GM23338 (cell line): ENCODE data around the gene OS9. TPM values are rescaled to one million over a fixed set of nuclear protein-coding genes. Genes with fewer than 3 reads are reported as not detected.
"Not testable (repeated sequence)": the region's sequence is repeated elsewhere in the genome, so short reads cannot be mapped to it uniquely, and the experiment has no call there.

Experiments
- ATAC-seq: fragments of 200-7000 bp; cut with Tn5 transposase; 3 replicates; pipeline ENCODE4 v1.9.1; 2020
- DNase-seq: peaks from one replicate; pipeline ENCODE4 v3.0.0-alpha.2; 2015; ENCODE audit warnings: low spot score
- H2AFZ ChIP-seq: fragments of 200-600 bp; sonication (generic); 2 replicates; pipeline ENCODE4 v1.8.0; 2016; ENCODE audit warnings: antibody characterized with exemption, mild to moderate bottlenecking, moderate library complexity
- H3F3A ChIP-seq: fragments of 200-600 bp; sonication (generic); replicated peaks from 2 replicates; pipeline ENCODE4 v1.8.0; 2017; ENCODE audit warnings: antibody characterized with exemption, mixed run types, low read depth
- H3K27ac ChIP-seq: fragments of 200-600 bp; sonication (generic); 2 replicates; pipeline ENCODE4 v1.6.1; 2016; ENCODE audit warnings: low read depth
- H3K27me3 ChIP-seq: fragments of 200-600 bp; sonication (generic); 2 replicates; pipeline ENCODE4 v1.8.0; 2016; ENCODE audit warnings: mild to moderate bottlenecking, mixed run types, moderate library complexity; ENCODE audit not compliant: insufficient read depth
- H3K36me3 ChIP-seq: fragments of 200-600 bp; sonication (generic); 2 replicates; pipeline ENCODE4 v1.8.0; 2016; ENCODE audit warnings: mild to moderate bottlenecking; ENCODE audit not compliant: insufficient read depth
- H3K4me1 ChIP-seq: fragments of 200-600 bp; sonication (generic); 2 replicates; pipeline ENCODE4 v1.8.0; 2016; ENCODE audit warnings: mild to moderate bottlenecking, moderate library complexity; ENCODE audit not compliant: insufficient read depth
- H3K4me2 ChIP-seq: fragments of 200-600 bp; sonication (generic); 2 replicates; pipeline ENCODE4 v1.7.1; 2017; ENCODE audit warnings: mixed run types
- H3K4me3 ChIP-seq: fragments of 200-600 bp; sonication (generic); 2 replicates; pipeline ENCODE4 v1.6.1; 2016; ENCODE audit warnings: mixed run types
- H3K79me2 ChIP-seq: fragments of 200-600 bp; sonication (generic); replicated peaks from 2 replicates; pipeline ENCODE4 v1.8.0; 2017; ENCODE audit warnings: mild to moderate bottlenecking; ENCODE audit not compliant: insufficient read depth
- H3K9me2 ChIP-seq: fragments of 200-600 bp; sonication (generic); 2 replicates; pipeline ENCODE4 v1.8.0; 2017; ENCODE audit not compliant: insufficient read depth
- H4K20me1 ChIP-seq: fragments of 200-600 bp; sonication (generic); replicated peaks from 2 replicates; pipeline ENCODE4 v1.8.0; 2017; ENCODE audit warnings: mild to moderate bottlenecking; ENCODE audit not compliant: insufficient read depth
- H3K27ac Mint-ChIP-seq: 2 replicates; pipeline ENCODE4 v1.8.0; 2020; ENCODE audit warnings: inconsistent platforms, mild to moderate bottlenecking, moderate library complexity, mixed read lengths
- H3K27me3 Mint-ChIP-seq: 3 replicates; pipeline ENCODE4 v1.8.0; 2022; ENCODE audit warnings: low read depth, mild to moderate bottlenecking, moderate library complexity, mixed read lengths, inconsistent platforms; ENCODE audit not compliant: insufficient read depth, poor library complexity
- H3K36me3 Mint-ChIP-seq: 3 replicates; pipeline ENCODE4 v1.8.0; 2021; ENCODE audit warnings: low read depth, mild to moderate bottlenecking, inconsistent platforms, moderate library complexity, mixed read lengths
- H3K4me1 Mint-ChIP-seq: 3 replicates; pipeline ENCODE4 v1.8.0; 2020; ENCODE audit warnings: mild to moderate bottlenecking, inconsistent platforms, mixed read lengths
- H3K4me3 Mint-ChIP-seq: 3 replicates; pipeline ENCODE4 v1.8.0; 2021; ENCODE audit warnings: moderate library complexity, mild to moderate bottlenecking, inconsistent platforms, mixed read lengths
- H3K9me3 Mint-ChIP-seq: 3 replicates; pipeline ENCODE4 v1.8.0; 2020; ENCODE audit warnings: moderate library complexity, mild to moderate bottlenecking, inconsistent platforms, mixed read lengths
- ETS1 ChIP-seq: IDR thresholded peaks from 2 replicates; pipeline ENCODE4 v1.6.1; 2016; ENCODE audit warnings: antibody characterized with exemption
- EZH2phosphoT487 ChIP-seq: fragments of 200-600 bp; sonication (generic); IDR thresholded peaks from one replicate; pipeline ENCODE4 v1.8.1; 2018; ENCODE audit warnings: antibody characterized with exemption; ENCODE audit not compliant: unreplicated experiment
- JUNB ChIP-seq: IDR thresholded peaks from one replicate; pipeline ENCODE4 v1.6.1; 2016; ENCODE audit warnings: antibody characterized with exemption; ENCODE audit not compliant: unreplicated experiment
- NANOG ChIP-seq: IDR thresholded peaks from 2 replicates; pipeline ENCODE4 v1.6.1; 2016; ENCODE audit warnings: antibody characterized with exemption, borderline replicate concordance
- STAT1 ChIP-seq: IDR thresholded peaks from one replicate; pipeline ENCODE4 v1.6.1; 2016; ENCODE audit warnings: antibody characterized with exemption; ENCODE audit not compliant: unreplicated experiment
- ZNF114 ChIP-seq: fragments of 250-450 bp; sonication (Bioruptor Pico); IDR thresholded peaks from 2 replicates; pipeline ENCODE4 v1.5.0; 2020; ENCODE audit warnings: mild to moderate bottlenecking, moderate library complexity
- ZNF331 ChIP-seq: fragments of 250-450 bp; sonication (Bioruptor Pico); IDR thresholded peaks from 2 replicates; pipeline ENCODE4 v1.5.0; 2020; ENCODE audit warnings: low read depth, mild to moderate bottlenecking, moderate library complexity
- polyA plus RNA-seq: library from polyadenylated mRNA; unstranded; fragments of >200 nt; fragmentation: Nextera tagmentation; extraction: Ambion mirVana; gene quantifications from 2 replicates; pipeline ENCODE4 v1.2.1, GENCODE V29; 2016
- total RNA-seq: library from RNA; depleted of rRNA; stranded (reverse); fragments of >200 nt; shearing (Covaris generic); gene quantifications from 2 replicates; pipeline ENCODE4 v1.2.3, GENCODE V29; 2014
- TF ChIP-seq, protein P1 (sequence below): IDR thresholded peaks from one replicate; pipeline ENCODE4 v1.6.1; 2018; ENCODE audit warnings: antibody characterized with exemption; ENCODE audit not compliant: unreplicated experiment
- TF ChIP-seq, protein P2 (sequence below): fragments of 250-450 bp; sonication (Bioruptor Pico); IDR thresholded peaks from 2 replicates; pipeline ENCODE4 v1.5.0; 2020; ENCODE audit warnings: mild to moderate bottlenecking, moderate library complexity
- TF ChIP-seq, protein P3 (sequence below), 2 experiments: fragments of 200-600 bp in 1 of 2; sonication (generic) in 1 of 2; conservative IDR thresholded peaks; 2 replicates each; pipeline versions ENCODE4 v1.5.1 to v1.6.1; 2016 to 2017; ENCODE audit warnings: antibody characterized with exemption in 2 of 2, low read depth in 2 of 2, mild to moderate bottlenecking in 2 of 2, moderate library complexity in 1 of 2

OS9 gene
- total and polyA plus RNA-seq, 2 experiments from 2014 or later, result 27.5 to 79.7 TPM

- not testable (repeated sequence) for H3K4me1 Mint-ChIP-seq, H3K36me3 Mint-ChIP-seq, H2AFZ ChIP-seq
These were observed 16.0 kb upstream of the OS9 start for GRCh38 chr12:57677947-57678346.

GRCh38 chr12:57679697-57680096 is 14.2 kb upstream of the OS9 start:
- no peak overlapping the region for H3K27ac ChIP-seq
- no peaks in the 10 kb centered on the region for H3K27me3 ChIP-seq
- H4K20me1 ChIP-seq, result no peaks in the 10 kb centered on the region
- H3K4me2 ChIP-seq, result no peak overlapping the region
- no peaks in the 10 kb centered on the region for H3K4me1 ChIP-seq
- H3K36me3 Mint-ChIP-seq, result peaks cover 4% of the 10 kb centered on the region; the same call in 1 of the 3 replicates
- peaks cover 17% of the 10 kb centered on the region for H3K9me3 Mint-ChIP-seq
- H3K4me1 Mint-ChIP-seq, result no peaks in the 10 kb centered on the region
- H3K79me2 ChIP-seq, result no peaks in the 10 kb centered on the region
- H3F3A ChIP-seq, result no peaks in the 10 kb centered on the region
- no peak overlapping the region for H3K4me3 Mint-ChIP-seq
- no peaks in the 10 kb centered on the region for H3K36me3 ChIP-seq
- no peak overlapping the region for H2AFZ ChIP-seq
- no peak for ATAC-seq
- H3K27ac Mint-ChIP-seq, result no peak overlapping the region
- peaks cover 9% of the 10 kb centered on the region for H3K27me3 Mint-ChIP-seq
- no peaks in the 10 kb centered on the region for H3K9me2 ChIP-seq
- H3K4me3 ChIP-seq, result no peak overlapping the region
- no peak for DNase-seq
- TF ChIP-seq ZNF114 (CRISPR knock-in tag) (no peak), STAT1 (no peak), NANOG (no peak), EZH2phosphoT487 (no peak), JUNB (no peak), ETS1 (no peak), ZNF331 (CRISPR knock-in tag) (no peak)
- TF ChIP-seq, protein P1, sequence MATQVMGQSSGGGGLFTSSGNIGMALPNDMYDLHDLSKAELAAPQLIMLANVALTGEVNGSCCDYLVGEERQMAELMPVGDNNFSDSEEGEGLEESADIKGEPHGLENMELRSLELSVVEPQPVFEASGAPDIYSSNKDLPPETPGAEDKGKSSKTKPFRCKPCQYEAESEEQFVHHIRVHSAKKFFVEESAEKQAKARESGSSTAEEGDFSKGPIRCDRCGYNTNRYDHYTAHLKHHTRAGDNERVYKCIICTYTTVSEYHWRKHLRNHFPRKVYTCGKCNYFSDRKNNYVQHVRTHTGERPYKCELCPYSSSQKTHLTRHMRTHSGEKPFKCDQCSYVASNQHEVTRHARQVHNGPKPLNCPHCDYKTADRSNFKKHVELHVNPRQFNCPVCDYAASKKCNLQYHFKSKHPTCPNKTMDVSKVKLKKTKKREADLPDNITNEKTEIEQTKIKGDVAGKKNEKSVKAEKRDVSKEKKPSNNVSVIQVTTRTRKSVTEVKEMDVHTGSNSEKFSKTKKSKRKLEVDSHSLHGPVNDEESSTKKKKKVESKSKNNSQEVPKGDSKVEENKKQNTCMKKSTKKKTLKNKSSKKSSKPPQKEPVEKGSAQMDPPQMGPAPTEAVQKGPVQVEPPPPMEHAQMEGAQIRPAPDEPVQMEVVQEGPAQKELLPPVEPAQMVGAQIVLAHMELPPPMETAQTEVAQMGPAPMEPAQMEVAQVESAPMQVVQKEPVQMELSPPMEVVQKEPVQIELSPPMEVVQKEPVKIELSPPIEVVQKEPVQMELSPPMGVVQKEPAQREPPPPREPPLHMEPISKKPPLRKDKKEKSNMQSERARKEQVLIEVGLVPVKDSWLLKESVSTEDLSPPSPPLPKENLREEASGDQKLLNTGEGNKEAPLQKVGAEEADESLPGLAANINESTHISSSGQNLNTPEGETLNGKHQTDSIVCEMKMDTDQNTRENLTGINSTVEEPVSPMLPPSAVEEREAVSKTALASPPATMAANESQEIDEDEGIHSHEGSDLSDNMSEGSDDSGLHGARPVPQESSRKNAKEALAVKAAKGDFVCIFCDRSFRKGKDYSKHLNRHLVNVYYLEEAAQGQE, result no peak
- TF ChIP-seq, protein P2, sequence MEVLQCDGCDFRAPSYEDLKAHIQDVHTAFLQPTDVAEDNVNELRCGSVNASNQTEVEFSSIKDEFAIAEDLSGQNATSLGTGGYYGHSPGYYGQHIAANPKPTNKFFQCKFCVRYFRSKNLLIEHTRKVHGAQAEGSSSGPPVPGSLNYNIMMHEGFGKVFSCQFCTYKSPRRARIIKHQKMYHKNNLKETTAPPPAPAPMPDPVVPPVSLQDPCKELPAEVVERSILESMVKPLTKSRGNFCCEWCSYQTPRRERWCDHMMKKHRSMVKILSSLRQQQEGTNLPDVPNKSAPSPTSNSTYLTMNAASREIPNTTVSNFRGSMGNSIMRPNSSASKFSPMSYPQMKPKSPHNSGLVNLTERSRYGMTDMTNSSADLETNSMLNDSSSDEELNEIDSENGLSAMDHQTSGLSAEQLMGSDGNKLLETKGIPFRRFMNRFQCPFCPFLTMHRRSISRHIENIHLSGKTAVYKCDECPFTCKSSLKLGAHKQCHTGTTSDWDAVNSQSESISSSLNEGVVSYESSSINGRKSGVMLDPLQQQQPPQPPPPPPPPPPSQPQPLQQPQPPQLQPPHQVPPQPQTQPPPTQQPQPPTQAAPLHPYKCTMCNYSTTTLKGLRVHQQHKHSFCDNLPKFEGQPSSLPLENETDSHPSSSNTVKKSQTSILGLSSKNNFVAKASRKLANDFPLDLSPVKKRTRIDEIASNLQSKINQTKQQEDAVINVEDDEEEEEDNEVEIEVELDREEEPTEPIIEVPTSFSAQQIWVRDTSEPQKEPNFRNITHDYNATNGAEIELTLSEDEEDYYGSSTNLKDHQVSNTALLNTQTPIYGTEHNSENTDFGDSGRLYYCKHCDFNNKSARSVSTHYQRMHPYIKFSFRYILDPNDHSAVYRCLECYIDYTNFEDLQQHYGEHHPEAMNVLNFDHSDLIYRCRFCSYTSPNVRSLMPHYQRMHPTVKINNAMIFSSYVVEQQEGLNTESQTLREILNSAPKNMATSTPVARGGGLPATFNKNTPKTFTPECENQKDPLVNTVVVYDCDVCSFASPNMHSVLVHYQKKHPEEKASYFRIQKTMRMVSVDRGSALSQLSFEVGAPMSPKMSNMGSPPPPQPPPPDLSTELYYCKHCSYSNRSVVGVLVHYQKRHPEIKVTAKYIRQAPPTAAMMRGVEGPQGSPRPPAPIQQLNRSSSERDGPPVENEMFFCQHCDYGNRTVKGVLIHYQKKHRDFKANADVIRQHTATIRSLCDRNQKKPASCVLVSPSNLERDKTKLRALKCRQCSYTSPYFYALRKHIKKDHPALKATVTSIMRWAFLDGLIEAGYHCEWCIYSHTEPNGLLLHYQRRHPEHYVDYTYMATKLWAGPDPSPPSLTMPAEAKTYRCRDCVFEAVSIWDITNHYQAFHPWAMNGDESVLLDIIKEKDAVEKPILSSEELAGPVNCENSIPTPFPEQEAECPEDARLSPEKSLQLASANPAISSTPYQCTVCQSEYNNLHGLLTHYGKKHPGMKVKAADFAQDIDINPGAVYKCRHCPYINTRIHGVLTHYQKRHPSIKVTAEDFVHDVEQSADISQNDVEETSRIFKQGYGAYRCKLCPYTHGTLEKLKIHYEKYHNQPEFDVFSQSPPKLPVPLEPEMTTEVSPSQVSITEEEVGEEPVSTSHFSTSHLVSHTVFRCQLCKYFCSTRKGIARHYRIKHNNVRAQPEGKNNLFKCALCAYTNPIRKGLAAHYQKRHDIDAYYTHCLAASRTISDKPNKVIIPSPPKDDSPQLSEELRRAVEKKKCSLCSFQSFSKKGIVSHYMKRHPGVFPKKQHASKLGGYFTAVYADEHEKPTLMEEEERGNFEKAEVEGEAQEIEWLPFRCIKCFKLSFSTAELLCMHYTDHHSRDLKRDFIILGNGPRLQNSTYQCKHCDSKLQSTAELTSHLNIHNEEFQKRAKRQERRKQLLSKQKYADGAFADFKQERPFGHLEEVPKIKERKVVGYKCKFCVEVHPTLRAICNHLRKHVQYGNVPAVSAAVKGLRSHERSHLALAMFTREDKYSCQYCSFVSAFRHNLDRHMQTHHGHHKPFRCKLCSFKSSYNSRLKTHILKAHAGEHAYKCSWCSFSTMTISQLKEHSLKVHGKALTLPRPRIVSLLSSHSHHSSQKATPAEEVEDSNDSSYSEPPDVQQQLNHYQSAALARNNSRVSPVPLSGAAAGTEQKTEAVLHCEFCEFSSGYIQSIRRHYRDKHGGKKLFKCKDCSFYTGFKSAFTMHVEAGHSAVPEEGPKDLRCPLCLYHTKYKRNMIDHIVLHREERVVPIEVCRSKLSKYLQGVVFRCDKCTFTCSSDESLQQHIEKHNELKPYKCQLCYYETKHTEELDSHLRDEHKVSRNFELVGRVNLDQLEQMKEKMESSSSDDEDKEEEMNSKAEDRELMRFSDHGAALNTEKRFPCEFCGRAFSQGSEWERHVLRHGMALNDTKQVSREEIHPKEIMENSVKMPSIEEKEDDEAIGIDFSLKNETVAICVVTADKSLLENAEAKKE (CRISPR knock-in tag), result no peak
- TF ChIP-seq, protein P3, sequence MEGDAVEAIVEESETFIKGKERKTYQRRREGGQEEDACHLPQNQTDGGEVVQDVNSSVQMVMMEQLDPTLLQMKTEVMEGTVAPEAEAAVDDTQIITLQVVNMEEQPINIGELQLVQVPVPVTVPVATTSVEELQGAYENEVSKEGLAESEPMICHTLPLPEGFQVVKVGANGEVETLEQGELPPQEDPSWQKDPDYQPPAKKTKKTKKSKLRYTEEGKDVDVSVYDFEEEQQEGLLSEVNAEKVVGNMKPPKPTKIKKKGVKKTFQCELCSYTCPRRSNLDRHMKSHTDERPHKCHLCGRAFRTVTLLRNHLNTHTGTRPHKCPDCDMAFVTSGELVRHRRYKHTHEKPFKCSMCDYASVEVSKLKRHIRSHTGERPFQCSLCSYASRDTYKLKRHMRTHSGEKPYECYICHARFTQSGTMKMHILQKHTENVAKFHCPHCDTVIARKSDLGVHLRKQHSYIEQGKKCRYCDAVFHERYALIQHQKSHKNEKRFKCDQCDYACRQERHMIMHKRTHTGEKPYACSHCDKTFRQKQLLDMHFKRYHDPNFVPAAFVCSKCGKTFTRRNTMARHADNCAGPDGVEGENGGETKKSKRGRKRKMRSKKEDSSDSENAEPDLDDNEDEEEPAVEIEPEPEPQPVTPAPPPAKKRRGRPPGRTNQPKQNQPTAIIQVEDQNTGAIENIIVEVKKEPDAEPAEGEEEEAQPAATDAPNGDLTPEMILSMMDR (conservative IDR thresholded peaks at IDR 0.05; ENCODE audit: low read depth in 2 of 2), result no peak

More at GRCh38 chr12:57677947-57678346, 16.0 kb upstream of the OS9 start:
- H3K36me3 ChIP-seq, H3K4me1 ChIP-seq, H4K20me1 ChIP-seq, H3K4me3 ChIP-seq, H3F3A ChIP-seq, H3K4me2 ChIP-seq, H3K27ac Mint-ChIP-seq, H3K27ac ChIP-seq, H3K79me2 ChIP-seq, ATAC-seq, H3K27me3 ChIP-seq, DNase-seq, H3K4me3 Mint-ChIP-seq, H3K9me2 ChIP-seq: not testable (repeated sequence)
- H3K9me3 Mint-ChIP-seq, result peaks cover 21% of the 10 kb centered on the region
- H3K27me3 Mint-ChIP-seq, result peaks cover 13% of the 10 kb centered on the region
